Measurements from ENCODE around the gene ATOH7. TPM values are rescaled to one million over a fixed set of nuclear protein-coding genes. Genes with fewer than 3 reads are reported as not detected.

Gene ATOH7
- total and polyA plus RNA-seq, 2 of the 4 experiments (the other 2 are of a cell fraction) = 0.05 TPM; not detected in 1

GRCh38 chr10:68272833-68273232 is 40.9 kb upstream of the ATOH7 start:
- POLR2A ChIA-PET (ENCODE audit: unreplicated experiment) = no interaction called here
- ATAC-seq (ENCODE audit: low read depth) = no peak

More at GRCh38 chr10:68272833-68273232, 40.9 kb upstream of the ATOH7 start:
- Histone ChIP-seq H3K79me1 (ENCODE audit: low read depth in 1 of 2, low read length in 2 of 2) (no peaks in the 10 kb centered on the region), H2AK5ac (ENCODE audit: low read depth, low read length) (no peak overlapping the region), H3K4me2 (ENCODE audit: low read depth, low read length) (no peak overlapping the region), H2BK15ac (ENCODE audit: low read depth, low read length) (no peak overlapping the region), H2BK120ac (ENCODE audit: low read depth, low read length) (no peak overlapping the region), H4K8ac (ENCODE audit: low read depth in 2 of 2, low read length in 2 of 2) (no peak overlapping the region), H3K9me3 (ENCODE audit: control insufficient read depth, insufficient read depth, low read length) (0 out of 2 replicates have a peak, but pooled peaks cover 3% of the 10 kb centered on the region), H2AFZ (replicated peaks; ENCODE audit: low read length, poor library complexity) (no peak overlapping the region), H3K9me1 (ENCODE audit: insufficient read depth, low read length) (no peaks in the 10 kb centered on the region), H4K5ac (ENCODE audit: low read depth, low read length) (no peak overlapping the region), H3K4me3 (ENCODE audit: insufficient read depth, low read depth, low read length) (no peak overlapping the region), H2BK20ac (ENCODE audit: low read depth, low read length) (no peak overlapping the region), H3K4me1 (ENCODE audit: control insufficient read depth, insufficient read depth, low read length) (peaks cover 7% of the 10 kb centered on the region; the same call in 1 of the 2 replicates), H3K4ac (ENCODE audit: low read depth, low read length) (no peak overlapping the region), H3K36me3 (ENCODE audit: control insufficient read depth, insufficient read depth, low read length) (no peaks in the 10 kb centered on the region), H3K14ac (replicated peaks; ENCODE audit: low read depth, low read length) (no peak overlapping the region), H2AK9ac (replicated peaks; ENCODE audit: low read depth, low read length, poor library complexity) (no peak overlapping the region), H3K56ac (ENCODE audit: extremely low read depth, insufficient read depth, low read length) (no peak overlapping the region), H3K18ac (ENCODE audit: low read depth, low read length) (no peak overlapping the region), H4K91ac (ENCODE audit: insufficient read depth, low read depth, low read length) (no peak overlapping the region), H3K27me3 (ENCODE audit: control insufficient read depth, insufficient read depth, low read length) (peaks cover 2% of the 10 kb centered on the region; the same call in 1 of the 2 replicates), H3K27ac (ENCODE audit: insufficient read depth, low read length) (no peak overlapping the region), H3K9ac (ENCODE audit: low read depth, low read length) (no peak overlapping the region), H3K23ac (ENCODE audit: low read depth, low read length) (no peak overlapping the region), H4K20me1 (ENCODE audit: insufficient read depth, low read length) (no peaks in the 10 kb centered on the region), H2BK5ac (ENCODE audit: low read depth, low read length, poor library complexity, severe bottlenecking) (no peak overlapping the region)
- in situ Hi-C loops (cut with MboI; ENCODE audit: low sequenced_read_pairs) = no loop called here
- dilution Hi-C loops (cut with HindIII; ENCODE audit: low sequenced_read_pairs, unreplicated experiment) = no loop called here
- intact Hi-C loops (cut with micrococcal nuclease) = no loop called here
- CTCF ChIA-PET = no interaction called here
- BruUV-seq (replicated peaks) = no TSS peak
- no peak for DNase-seq
- no peak for TF ChIP-seq MAZ (IDR thresholded peaks at IDR 0.05; ENCODE audit: borderline replicate concordance, low read depth, low read length)
- TF ChIP-seq BHLHE40 (IDR thresholded peaks at IDR 0.05; ENCODE audit: low read depth, low read length) = no peak
- TF ChIP-seq NFE2L2 (IDR thresholded peaks at IDR 0.05; ENCODE audit: low read depth, low read length) = no peak
- TF ChIP-seq CHD1 (IDR thresholded peaks at IDR 0.05; ENCODE audit: low read depth, low read length) = no peak
- no peak for TF ChIP-seq SMC3 (IDR thresholded peaks at IDR 0.05; ENCODE audit: low read depth, low read length)

Data from IMR-90 (cell line).